HepG2 (cell line): ENCODE measurements around the gene SLC34A3. TPM values are rescaled to one million over a fixed set of nuclear protein-coding genes. Genes with fewer than 3 reads are reported as not detected.
A peak's percentile ranks its signal among the peaks of the same experiment; 100 is the strongest.

Experiments used
- AHDC1 ChIP-seq: sonication (generic); formaldehyde crosslinking; IDR thresholded peaks from 2 replicates; pipeline ENCODE4 v1.5.1; 2020; ENCODE audit warnings: mild to moderate bottlenecking, missing genetic modification reagents, borderline replicate concordance
- CEBPZ ChIP-seq: IDR thresholded peaks from 2 replicates; pipeline ENCODE4 v1.6.1; 2012; ENCODE audit warnings: low read length, improper control_type of control experiment
- GLI4 ChIP-seq: sonication (generic); formaldehyde crosslinking; IDR thresholded peaks from 2 replicates; pipeline ENCODE4 v1.5.1; 2020; ENCODE audit warnings: missing genetic modification reagents, mild to moderate bottlenecking, moderate library complexity, borderline replicate concordance
- HOXA5 ChIP-seq: sonication (generic); formaldehyde crosslinking; IDR thresholded peaks from 2 replicates; pipeline ENCODE4 v1.4.0; 2020; ENCODE audit warnings: missing genetic modification reagents
- MZF1 ChIP-seq: sonication (generic); formaldehyde crosslinking; IDR thresholded peaks from 2 replicates; pipeline ENCODE4 v1.8.1; 2023; ENCODE audit warnings: mild to moderate bottlenecking, missing genetic modification reagents, borderline replicate concordance
- SNAPC5 ChIP-seq: sonication (generic); formaldehyde crosslinking; IDR thresholded peaks from 2 replicates; pipeline ENCODE4 v1.8.1; 2023; ENCODE audit warnings: mild to moderate bottlenecking, missing genetic modification reagents, borderline replicate concordance
- ZNF160 ChIP-seq: sonication (generic); formaldehyde crosslinking; IDR thresholded peaks from 2 replicates; pipeline ENCODE4 v1.8.0; 2022; ENCODE audit warnings: mild to moderate bottlenecking, inconsistent platforms, missing genetic modification reagents
- ZNF891 ChIP-seq: sonication (generic); formaldehyde crosslinking; IDR thresholded peaks from 2 replicates; pipeline ENCODE4 v1.5.0; 2020; ENCODE audit warnings: mild to moderate bottlenecking, missing genetic modification reagents
- polyA plus RNA-seq, 8 experiments: library from polyadenylated mRNA; depleted of rRNA in 3 of 8; stranded (reverse) in 7 of 8; unstranded in 1 of 8; fragments of >200 nt; fragmentation: Illumina TruSeq in 4 of 8; extraction: Trizol in 4 of 8; gene quantifications; 2 replicates each; pipeline versions ENCODE4 v1.2.1 to v1.2.3, GENCODE V29; 2011 to 2016; ENCODE audit warnings: low read depth in 4 of 8, missing spikeins in 1 of 8, mixed read lengths in 1 of 8; ENCODE audit not compliant: insufficient read depth in 1 of 8
- total RNA-seq, 5 experiments: library from RNA; depleted of rRNA; stranded (reverse); fragments of >200 nt; fragmentation: Illumina TruSeq; extraction: Trizol; gene quantifications; 2 replicates each; pipeline ENCODE4 v1.2.3, GENCODE V29; 2016; ENCODE audit warnings: low read depth in 1 of 5
- TF ChIP-seq, protein P1 (sequence below), 2 experiments: sonication (generic) in 1 of 2; formaldehyde crosslinking in 1 of 2; IDR thresholded peaks; 2 replicates each; pipeline versions ENCODE4 v1.6.1 to v1.9.0; 2014 to 2022; ENCODE audit warnings: antibody characterized with exemption in 1 of 2, borderline replicate concordance in 1 of 2, inconsistent platforms in 1 of 2, low read depth in 1 of 2, missing genetic modification reagents in 1 of 2
- TF ChIP-seq, protein P2 (sequence below): IDR thresholded peaks from 2 replicates; pipeline ENCODE4 v1.6.1; 2016; ENCODE audit warnings: missing compliant biosample characterization, missing genetic modification reagents, borderline replicate concordance

The SLC34A3 gene
- total and polyA plus RNA-seq, 2 of the 13 experiments (the other 11 are each of a cell fraction or from before 2014, with no cell fraction given): 0.07 to 1.0 TPM

GRCh38 chr9:137277329-137278041, 46.8 kb downstream of the SLC34A3 start, which contains the start of gene TOR4A (continued):
- no peak for TF ChIP-seq CEBPZ
- TF ChIP-seq MZF1 (CRISPR knock-in tag): 0 out of 2 replicates have a peak, but pooled peaks have one; percentile 54
- TF ChIP-seq, protein P1, sequence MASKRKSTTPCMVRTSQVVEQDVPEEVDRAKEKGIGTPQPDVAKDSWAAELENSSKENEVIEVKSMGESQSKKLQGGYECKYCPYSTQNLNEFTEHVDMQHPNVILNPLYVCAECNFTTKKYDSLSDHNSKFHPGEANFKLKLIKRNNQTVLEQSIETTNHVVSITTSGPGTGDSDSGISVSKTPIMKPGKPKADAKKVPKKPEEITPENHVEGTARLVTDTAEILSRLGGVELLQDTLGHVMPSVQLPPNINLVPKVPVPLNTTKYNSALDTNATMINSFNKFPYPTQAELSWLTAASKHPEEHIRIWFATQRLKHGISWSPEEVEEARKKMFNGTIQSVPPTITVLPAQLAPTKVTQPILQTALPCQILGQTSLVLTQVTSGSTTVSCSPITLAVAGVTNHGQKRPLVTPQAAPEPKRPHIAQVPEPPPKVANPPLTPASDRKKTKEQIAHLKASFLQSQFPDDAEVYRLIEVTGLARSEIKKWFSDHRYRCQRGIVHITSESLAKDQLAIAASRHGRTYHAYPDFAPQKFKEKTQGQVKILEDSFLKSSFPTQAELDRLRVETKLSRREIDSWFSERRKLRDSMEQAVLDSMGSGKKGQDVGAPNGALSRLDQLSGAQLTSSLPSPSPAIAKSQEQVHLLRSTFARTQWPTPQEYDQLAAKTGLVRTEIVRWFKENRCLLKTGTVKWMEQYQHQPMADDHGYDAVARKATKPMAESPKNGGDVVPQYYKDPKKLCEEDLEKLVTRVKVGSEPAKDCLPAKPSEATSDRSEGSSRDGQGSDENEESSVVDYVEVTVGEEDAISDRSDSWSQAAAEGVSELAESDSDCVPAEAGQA (IDR thresholded peaks at IDR 0.05; ENCODE audit: low read depth): 0 out of 2 replicates have a peak, but pooled peaks have one; percentile 24
- TF ChIP-seq, protein P1 (CRISPR knock-in tag; IDR thresholded peaks at IDR 0.05; ENCODE audit: borderline replicate concordance): 0 out of 2 replicates have a peak, but pooled peaks have one; percentile 32
- TF ChIP-seq GLI4: no peak
- TF ChIP-seq HOXA5 (CRISPR knock-in tag): peak; percentile 77; the same call in 1 of the 2 replicates
- peak; percentile 76; the same call in 1 of the 2 replicates for TF ChIP-seq ZNF891 (CRISPR knock-in tag)
- no peak for TF ChIP-seq SNAPC5
- TF ChIP-seq AHDC1 (CRISPR knock-in tag): no peak
- TF ChIP-seq, protein P2, sequence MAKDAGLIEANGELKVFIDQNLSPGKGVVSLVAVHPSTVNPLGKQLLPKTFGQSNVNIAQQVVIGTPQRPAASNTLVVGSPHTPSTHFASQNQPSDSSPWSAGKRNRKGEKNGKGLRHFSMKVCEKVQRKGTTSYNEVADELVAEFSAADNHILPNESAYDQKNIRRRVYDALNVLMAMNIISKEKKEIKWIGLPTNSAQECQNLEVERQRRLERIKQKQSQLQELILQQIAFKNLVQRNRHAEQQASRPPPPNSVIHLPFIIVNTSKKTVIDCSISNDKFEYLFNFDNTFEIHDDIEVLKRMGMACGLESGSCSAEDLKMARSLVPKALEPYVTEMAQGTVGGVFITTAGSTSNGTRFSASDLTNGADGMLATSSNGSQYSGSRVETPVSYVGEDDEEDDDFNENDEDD (CRISPR knock-in tag): peak; percentile 73; the same call in 1 of the 2 replicates
- peak; percentile 87 for TF ChIP-seq ZNF160 (CRISPR knock-in tag)
